Measurements from ENCODE around the gene CORO2A.

GRCh38 chr9:98144076-98144475 is 48.4 kb downstream of the CORO2A start:
- TF ChIP-seq POLR2AphosphoS5 (IDR thresholded peaks at IDR 0.05): no peak
- no peak for TF ChIP-seq CTCF (IDR thresholded peaks at IDR 0.05)
- no peak for TF ChIP-seq POLR2A (IDR thresholded peaks at IDR 0.05)
